D721Med (cell line): ENCODE results near the gene TUBGCP6.
"Not testable (repeated sequence)": the region's sequence is repeated elsewhere in the genome, so short reads cannot be mapped to it uniquely, and the experiment has no call there.

Experiments
- DNase-seq: peaks from one replicate; pipeline ENCODE4 v3.0.0; 2011; ENCODE audit warnings: low spot score; ENCODE audit not compliant: insufficient read length
- FAIRE-seq: peaks from 2 replicates; lab custom pipeline; 2011; peaks lifted over from hg19 to GRCh38; lab: Jason Lieb, UNC
- TF ChIP-seq, protein P1 (sequence below): IDR thresholded peaks from 2 replicates; pipeline ENCODE4 v1.5.1; 2012; ENCODE audit warnings: mild to moderate bottlenecking, control low read depth; ENCODE audit not compliant: insufficient read depth; ENCODE audit errors: missing control alignments

The TUBGCP6 gene

DNA sequence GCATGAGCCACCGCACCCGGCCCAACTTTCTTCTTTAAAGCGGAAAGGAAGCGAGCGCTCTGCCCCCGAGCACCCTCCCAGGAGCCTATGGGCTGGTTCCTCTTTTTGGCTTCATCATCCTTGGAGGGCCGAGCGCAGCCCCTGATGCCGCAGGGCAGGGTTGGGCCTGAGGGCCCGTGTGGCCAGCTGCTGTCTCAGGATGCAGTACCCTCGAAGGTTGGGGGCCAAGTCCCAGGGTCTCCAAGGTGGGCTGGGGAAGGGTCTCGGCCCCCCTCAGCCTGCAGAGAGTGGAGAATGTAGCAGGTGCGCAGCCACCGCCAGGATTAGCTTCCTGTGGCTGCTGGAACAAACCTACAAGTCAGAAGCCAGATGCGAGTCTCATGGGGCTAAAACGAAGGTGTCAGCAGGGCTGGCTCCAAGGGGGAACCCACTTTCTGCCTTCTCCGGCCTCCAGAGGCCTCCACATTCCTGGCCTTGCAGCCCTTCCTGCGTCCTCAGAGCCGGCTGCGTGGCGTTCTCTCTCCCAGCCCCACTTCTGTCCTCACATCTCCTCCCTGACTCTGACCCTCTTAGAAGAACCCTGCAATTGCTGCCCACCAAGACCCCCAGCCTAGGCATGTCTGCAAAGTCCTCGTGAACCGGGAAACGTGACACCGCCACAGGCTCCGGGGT is 71.4 kb downstream of the TUBGCP6 start:
- TF ChIP-seq, protein P1, sequence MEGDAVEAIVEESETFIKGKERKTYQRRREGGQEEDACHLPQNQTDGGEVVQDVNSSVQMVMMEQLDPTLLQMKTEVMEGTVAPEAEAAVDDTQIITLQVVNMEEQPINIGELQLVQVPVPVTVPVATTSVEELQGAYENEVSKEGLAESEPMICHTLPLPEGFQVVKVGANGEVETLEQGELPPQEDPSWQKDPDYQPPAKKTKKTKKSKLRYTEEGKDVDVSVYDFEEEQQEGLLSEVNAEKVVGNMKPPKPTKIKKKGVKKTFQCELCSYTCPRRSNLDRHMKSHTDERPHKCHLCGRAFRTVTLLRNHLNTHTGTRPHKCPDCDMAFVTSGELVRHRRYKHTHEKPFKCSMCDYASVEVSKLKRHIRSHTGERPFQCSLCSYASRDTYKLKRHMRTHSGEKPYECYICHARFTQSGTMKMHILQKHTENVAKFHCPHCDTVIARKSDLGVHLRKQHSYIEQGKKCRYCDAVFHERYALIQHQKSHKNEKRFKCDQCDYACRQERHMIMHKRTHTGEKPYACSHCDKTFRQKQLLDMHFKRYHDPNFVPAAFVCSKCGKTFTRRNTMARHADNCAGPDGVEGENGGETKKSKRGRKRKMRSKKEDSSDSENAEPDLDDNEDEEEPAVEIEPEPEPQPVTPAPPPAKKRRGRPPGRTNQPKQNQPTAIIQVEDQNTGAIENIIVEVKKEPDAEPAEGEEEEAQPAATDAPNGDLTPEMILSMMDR, result no peak
- no peak for DNase-seq
- no peak for FAIRE-seq

DNA sequence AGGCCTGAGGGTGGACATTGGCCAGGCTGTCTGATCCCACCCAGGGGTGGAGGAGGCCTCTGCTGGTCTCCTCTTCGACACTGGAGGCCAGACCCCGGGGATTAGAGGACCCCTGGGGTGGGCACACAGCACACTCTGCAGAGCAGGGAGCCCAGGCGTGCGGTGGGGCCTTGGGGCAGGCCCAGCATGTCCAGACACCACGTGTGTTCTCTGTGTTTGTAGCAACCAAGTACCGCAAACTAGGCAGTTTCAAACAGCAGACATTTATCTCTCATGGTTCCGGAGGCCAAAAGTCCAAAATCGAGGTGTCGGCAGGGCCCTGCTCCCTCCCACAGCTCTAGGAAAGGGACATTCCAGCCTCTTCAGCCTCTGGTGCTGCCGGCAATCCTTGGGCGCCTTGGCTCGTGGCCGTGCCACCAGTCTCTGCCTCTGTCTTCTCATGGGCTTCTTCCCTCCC is 72.8 kb downstream of the TUBGCP6 start:
- TF ChIP-seq, protein P1, result no peak
- FAIRE-seq, result no peak
- DNase-seq, result no peak

DNA sequence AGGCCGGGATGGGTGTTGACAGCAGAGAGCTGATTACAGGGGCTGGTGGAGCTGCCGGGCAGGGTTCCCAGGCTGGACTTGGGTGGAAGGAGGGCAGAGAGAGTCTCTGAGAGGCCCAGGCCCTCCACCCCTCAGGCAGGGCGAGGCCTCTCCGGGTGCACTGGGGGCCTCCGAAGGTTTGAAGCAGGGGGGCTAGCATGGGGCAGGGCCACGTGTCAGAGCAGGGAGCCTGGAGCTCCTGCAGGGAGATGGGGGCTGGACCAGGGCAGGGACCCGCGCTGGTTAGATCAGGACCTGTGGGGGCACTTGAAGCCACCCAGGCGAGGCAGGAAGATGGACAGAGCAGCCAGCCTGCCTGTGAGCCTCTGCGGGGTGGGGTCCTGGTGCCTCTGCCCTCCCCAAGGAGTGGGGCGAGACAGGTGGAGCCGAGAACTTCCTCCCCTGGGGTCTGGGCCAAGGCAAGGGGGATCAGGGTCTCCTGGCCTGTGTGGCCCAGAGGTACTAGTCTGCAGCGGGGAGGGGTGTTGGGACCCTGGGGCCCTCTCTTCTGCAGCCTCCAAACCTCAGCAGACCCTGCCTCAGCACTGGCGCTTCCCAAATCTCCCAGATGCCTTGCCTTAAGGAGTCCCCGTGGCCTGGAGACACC is 73.4 kb downstream of the TUBGCP6 start:
- TF ChIP-seq, protein P1, result no peak
- FAIRE-seq (no peak), DNase-seq (no peak)

DNA sequence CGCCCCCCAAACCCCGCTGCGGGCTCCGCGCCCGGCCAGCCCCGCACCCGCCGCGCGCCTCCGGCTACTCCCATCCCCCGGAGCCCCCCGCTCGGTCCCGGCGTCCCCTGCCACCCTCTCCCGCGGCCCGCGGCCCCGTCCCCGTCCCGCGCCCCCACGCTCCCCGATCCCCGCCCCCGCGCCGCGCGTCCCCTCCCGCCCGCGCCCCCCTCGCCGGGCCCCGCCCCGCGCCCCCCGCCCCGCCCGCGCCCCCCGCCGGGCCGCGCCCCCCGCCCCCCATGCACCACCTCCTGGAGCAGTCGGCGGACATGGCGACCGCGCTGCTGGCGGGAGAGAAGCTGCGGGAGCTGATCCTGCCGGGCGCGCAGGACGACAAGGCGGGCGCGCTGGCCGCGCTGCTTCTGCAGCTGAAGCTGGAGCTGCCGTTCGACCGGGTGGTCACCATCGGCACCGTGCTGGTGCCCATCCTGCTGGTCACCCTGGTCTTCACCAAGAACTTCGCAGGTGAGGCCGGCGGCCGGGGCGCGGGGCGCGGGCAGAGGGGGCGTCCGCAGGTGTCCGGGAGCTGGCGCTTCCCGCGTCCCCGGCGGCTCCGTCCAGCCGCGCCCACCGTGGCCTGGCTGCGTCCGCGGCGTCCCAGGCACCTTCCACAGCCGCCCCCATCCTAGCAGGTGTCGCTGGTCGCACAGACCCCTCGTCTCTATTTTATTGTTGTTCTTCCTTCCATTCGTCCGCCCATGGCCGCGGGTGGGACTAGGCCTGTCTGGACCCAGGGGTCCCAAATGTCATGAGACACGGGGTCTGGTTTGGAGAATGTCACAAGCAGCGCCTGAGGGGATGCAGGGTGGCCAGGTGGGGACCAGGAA is 74.1 kb downstream of the TUBGCP6 start, which contains the start of gene PANX2:
Gene PANX2 (plus strand): TSS at position 279 of the 866 bp plus-strand sequence. CDS start 0 bp downstream, at position 279.
- TF ChIP-seq, protein P1, result no peak
- FAIRE-seq (no peak), DNase-seq (no peak)

DNA sequence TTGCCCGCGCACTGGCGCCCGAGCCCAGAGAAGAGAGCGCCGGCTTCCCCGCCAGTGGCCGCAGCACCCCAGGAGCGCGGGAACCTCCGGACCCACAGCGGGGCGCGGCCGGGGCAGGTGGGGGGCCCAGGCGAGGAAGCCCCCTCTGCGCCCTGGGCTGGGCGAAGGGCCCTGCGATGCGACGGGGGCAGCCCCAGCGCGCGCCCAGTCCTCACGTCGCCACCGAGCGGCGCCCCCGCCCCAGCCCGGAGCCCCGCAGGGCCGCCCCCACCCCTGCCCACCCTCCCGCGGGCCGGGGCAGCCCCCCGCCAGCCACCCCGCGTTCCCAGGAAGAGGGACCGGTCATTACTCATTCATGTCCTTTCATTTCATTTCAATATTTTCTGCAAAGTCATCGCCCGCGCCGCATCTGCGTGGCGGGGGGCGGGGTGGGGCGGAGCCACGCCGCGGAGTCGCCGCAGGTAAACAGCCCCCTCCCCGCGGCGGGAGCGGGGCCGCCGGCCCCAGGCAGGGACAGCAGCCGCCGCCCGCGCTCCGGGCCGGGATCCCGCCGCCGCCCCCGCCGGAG is 75.0 kb downstream of the TUBGCP6 start:
- TF ChIP-seq, protein P1, result no peak
- FAIRE-seq (no peak), DNase-seq (no peak)

DNA sequence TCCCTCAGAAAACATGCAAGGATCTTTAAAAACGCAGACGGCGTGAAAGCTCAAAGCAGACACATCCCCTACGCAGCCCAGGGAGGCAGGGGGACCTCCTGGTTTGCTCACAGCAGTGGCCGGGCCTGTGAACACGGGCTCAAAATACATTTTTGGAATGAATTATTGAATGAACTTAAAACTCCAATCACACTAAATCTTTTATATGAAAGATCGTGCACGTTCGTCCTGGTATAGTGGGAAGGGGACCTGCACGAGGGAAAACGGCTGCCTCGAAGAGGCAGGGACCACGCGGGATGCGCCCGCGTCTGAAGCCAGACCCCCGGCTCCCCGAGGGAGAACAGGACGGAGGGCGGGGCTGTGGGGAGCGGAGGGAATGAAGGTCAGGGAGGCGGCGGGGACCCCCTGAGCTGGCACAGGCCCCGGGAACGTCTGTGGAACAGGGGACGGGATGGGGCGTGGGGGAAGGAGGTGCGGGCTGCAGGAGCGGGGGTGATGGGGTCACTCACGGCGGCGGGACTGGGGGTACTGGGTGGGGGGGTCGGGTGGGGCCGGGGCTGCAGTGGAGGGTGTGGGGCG is 75.6 kb downstream of the TUBGCP6 start:
- DNase-seq (no peak), FAIRE-seq (no peak)

DNA sequence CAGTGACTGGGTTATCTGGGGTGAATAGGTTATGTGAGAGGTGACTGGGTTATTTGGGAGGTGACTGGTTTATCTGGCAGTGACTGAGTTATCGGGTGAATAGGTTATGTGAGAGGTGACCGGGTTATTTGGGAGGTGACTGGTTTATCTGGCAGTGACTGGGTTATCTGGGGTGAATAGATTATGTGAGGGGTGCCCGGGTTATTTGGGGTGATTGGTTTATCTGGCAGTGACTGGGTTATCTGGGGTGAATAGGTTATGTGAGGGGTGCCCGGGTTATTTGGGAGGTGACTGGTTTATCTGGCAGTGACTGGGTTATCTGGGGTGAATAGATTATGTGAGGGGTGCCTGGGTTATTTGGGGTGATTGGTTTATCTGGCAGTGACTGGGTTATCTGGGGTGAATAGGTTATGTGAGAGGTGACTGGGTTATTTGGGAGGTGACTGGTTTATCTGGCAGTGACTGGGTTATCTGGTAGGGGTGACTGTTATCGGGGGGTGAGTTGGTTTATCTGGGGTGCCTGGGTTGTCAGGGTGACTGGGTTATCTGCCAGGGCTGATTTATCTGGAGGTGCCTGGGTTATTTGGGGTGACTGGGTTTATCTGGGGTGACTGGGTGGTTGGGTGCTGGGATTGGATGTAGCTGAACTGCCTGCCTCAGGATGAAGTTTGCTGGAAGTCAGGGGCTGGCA is 76.2 kb downstream of the TUBGCP6 start:
- not testable (repeated sequence) for DNase-seq, FAIRE-seq

More for the DNA sequence above, 75.6 kb downstream of the TUBGCP6 start:
- TF ChIP-seq, protein P1, result no peak
